HepG2 (cell line): ENCODE measurements around the gene CCDC57.

Experiments used
- CEBPZ ChIP-seq: IDR thresholded peaks from 2 replicates; pipeline ENCODE4 v1.6.1; 2012; ENCODE audit warnings: low read length, improper control_type of control experiment
- CHD2 ChIP-seq: IDR thresholded peaks from 2 replicates; pipeline ENCODE4 v1.6.1; 2011; ENCODE audit warnings: low read depth, low read length, improper control_type of control experiment
- CTCF ChIP-seq: sonication (generic); formaldehyde crosslinking; IDR thresholded peaks from 2 replicates; pipeline ENCODE4 v1.5.0; 2020; ENCODE audit warnings: mild to moderate bottlenecking, missing genetic modification reagents, moderate library complexity
- DZIP1 ChIP-seq: sonication (generic); formaldehyde crosslinking; IDR thresholded peaks from 2 replicates; pipeline ENCODE4 v1.5.0; 2020; ENCODE audit warnings: mild to moderate bottlenecking, missing genetic modification reagents
- FOXK2 ChIP-seq: fragments of 450-650 bp; IDR thresholded peaks from 2 replicates; pipeline ENCODE4 v1.6.1; 2016
- GZF1 ChIP-seq: sonication (generic); formaldehyde crosslinking; IDR thresholded peaks from 2 replicates; pipeline ENCODE4 v1.5.1; 2020; ENCODE audit warnings: mild to moderate bottlenecking, missing genetic modification reagents
- HOMEZ ChIP-seq: IDR thresholded peaks from 2 replicates; pipeline ENCODE4 v1.6.1; 2016; ENCODE audit warnings: low read depth
- MBNL3 ChIP-seq: fragments of 250-450 bp; sonication (Bioruptor Pico); conservative IDR thresholded peaks from 2 replicates; pipeline ENCODE4 v1.8.0; 2022; ENCODE audit warnings: mild to moderate bottlenecking, inconsistent platforms
- POLR2A ChIP-seq, 2 experiments: IDR thresholded peaks; 2 replicates each; pipeline ENCODE4 v1.6.1; 2011; ENCODE audit warnings: low read depth in 2 of 2, low read length in 2 of 2, mild to moderate bottlenecking in 1 of 2, moderate library complexity in 1 of 2; ENCODE audit not compliant: insufficient read depth in 1 of 2
- PRMT3 ChIP-seq: sonication (generic); formaldehyde crosslinking; IDR thresholded peaks from 2 replicates; pipeline ENCODE4 v1.8.1; 2022; ENCODE audit warnings: low read depth, mild to moderate bottlenecking, moderate library complexity, missing genetic modification reagents, borderline replicate concordance
- SMAD3 ChIP-seq: sonication (generic); formaldehyde crosslinking; IDR thresholded peaks from 2 replicates; pipeline ENCODE4 v1.4.0; 2020; ENCODE audit warnings: missing genetic modification reagents
- ZBED4 ChIP-seq: sonication (generic); formaldehyde crosslinking; IDR thresholded peaks from 2 replicates; pipeline ENCODE4 v1.4.0; 2020; ENCODE audit warnings: missing genetic modification reagents, borderline replicate concordance
- ZFP91 ChIP-seq: sonication (generic); formaldehyde crosslinking; IDR thresholded peaks from 2 replicates; pipeline ENCODE4 v1.9.0; 2022; ENCODE audit warnings: missing genetic modification reagents, mild to moderate bottlenecking, borderline replicate concordance
- TF ChIP-seq, protein P1 (sequence below): sonication (generic); formaldehyde crosslinking; IDR thresholded peaks from 2 replicates; pipeline ENCODE4 v1.8.1; 2023; ENCODE audit warnings: missing genetic modification reagents, inconsistent platforms, borderline replicate concordance

- TF ChIP-seq POLR2A (IDR thresholded peaks at IDR 0.05; ENCODE audit: insufficient read depth in 1 of 2, low read depth in 2 of 2, low read length in 2 of 2) (no peak), MBNL3 (CRISPR knock-in tag) (no peak), CTCF (CRISPR knock-in tag) (no peak), PRMT3 (no peak), ZFP91 (no peak), DZIP1 (CRISPR knock-in tag) (no peak), SMAD3 (CRISPR knock-in tag) (no peak), HOMEZ (CRISPR knock-in tag) (no peak), GZF1 (CRISPR knock-in tag) (no peak), FOXK2 (no peak), CHD2 (no peak), ZBED4 (CRISPR knock-in tag) (no peak), CEBPZ (no peak)
- TF ChIP-seq, protein P1, sequence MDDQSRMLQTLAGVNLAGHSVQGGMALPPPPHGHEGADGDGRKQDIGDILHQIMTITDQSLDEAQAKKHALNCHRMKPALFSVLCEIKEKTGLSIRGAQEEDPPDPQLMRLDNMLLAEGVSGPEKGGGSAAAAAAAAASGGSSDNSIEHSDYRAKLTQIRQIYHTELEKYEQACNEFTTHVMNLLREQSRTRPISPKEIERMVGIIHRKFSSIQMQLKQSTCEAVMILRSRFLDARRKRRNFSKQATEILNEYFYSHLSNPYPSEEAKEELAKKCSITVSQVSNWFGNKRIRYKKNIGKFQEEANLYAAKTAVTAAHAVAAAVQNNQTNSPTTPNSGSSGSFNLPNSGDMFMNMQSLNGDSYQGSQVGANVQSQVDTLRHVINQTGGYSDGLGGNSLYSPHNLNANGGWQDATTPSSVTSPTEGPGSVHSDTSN (CRISPR knock-in tag), result no peak
Measured at GRCh38 chr17:82094931-82095776, 117.5 kb downstream of the CCDC57 start.
